RWPE1 (cell line): ENCODE data around the gene GDNF.

Experiments used
- CTCF ChIA-PET: fragments of 350-600 bp; sonication (Branson Sonifier 250); formaldehyde crosslinking; extraction: SDS; loops from one replicate; lab custom pipeline; 2021; lab: Yijun Ruan, JAX
- POLR2A ChIA-PET: fragments of 400-600 bp; formaldehyde crosslinking; extraction: SDS; loops from one replicate; lab custom pipeline; 2020; ENCODE audit warnings: antibody characterized with exemption; ENCODE audit not compliant: low non-redundant PET; lab: Yijun Ruan, JAX
- DNase-seq: peaks from one replicate; pipeline ENCODE4 v3.0.0; 2012; ENCODE audit warnings: low spot score
- H3K27ac ChIP-seq: fragments of 450-650 bp; 2 replicates; pipeline ENCODE4 v1.5.1; 2017
- TF ChIP-seq, protein P1 (sequence below): fragments of 450-650 bp; conservative IDR thresholded peaks from 2 replicates; pipeline ENCODE4 v1.5.1; 2017; ENCODE audit warnings: low read depth, mild to moderate bottlenecking

The GDNF gene

GRCh38 chr5:37773809-37774208 lies 66.0 kb downstream of the GDNF start:
- DNase-seq, result no peak
- no peak overlapping the region for H3K27ac ChIP-seq
- ChIA-PET CTCF (no interaction called here), POLR2A (no interaction called here)
- TF ChIP-seq, protein P1, sequence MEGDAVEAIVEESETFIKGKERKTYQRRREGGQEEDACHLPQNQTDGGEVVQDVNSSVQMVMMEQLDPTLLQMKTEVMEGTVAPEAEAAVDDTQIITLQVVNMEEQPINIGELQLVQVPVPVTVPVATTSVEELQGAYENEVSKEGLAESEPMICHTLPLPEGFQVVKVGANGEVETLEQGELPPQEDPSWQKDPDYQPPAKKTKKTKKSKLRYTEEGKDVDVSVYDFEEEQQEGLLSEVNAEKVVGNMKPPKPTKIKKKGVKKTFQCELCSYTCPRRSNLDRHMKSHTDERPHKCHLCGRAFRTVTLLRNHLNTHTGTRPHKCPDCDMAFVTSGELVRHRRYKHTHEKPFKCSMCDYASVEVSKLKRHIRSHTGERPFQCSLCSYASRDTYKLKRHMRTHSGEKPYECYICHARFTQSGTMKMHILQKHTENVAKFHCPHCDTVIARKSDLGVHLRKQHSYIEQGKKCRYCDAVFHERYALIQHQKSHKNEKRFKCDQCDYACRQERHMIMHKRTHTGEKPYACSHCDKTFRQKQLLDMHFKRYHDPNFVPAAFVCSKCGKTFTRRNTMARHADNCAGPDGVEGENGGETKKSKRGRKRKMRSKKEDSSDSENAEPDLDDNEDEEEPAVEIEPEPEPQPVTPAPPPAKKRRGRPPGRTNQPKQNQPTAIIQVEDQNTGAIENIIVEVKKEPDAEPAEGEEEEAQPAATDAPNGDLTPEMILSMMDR, result no peak

GRCh38 chr5:37772255-37772654 lies 67.6 kb downstream of the GDNF start:
- POLR2A ChIA-PET, result no interaction called here
- TF ChIP-seq, protein P1, result no peak
- CTCF ChIA-PET, result interaction anchor here (0.7 kb wide), 1 partner anchor 355 kb away, joined by 5 read pairs; no protein-coding TSS in a partner anchor
- DNase-seq, result no peak
- H3K27ac ChIP-seq, result no peak overlapping the region

DNA sequence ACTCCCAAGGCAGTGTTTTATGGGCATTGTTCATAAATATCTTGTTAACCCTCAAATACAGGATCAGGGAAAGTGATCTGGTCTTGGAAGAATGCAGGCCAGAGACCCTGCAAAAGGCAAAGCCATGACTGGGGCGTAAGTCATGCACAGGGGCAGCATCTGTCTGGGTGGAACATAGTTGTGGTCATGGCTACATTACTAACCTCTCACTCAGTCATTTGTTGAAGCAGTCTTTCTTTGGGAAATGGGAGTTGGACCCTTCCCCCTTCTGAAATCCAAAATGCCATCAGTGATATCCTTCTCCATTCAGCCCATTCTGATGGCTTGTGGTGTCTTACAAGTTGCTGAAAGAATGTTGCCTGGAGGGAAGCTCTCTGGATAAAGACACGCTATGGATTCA lies 68.1 kb downstream of the GDNF start:
- peak; percentile 58 for DNase-seq
- ChIA-PET POLR2A (no interaction called here), CTCF (interaction anchor here (0.7 kb wide), 1 partner anchor 354 kb away, joined by 5 read pairs; no protein-coding TSS in a partner anchor)
- TF ChIP-seq, protein P1, result no peak
- H3K27ac ChIP-seq, result no peak overlapping the region

GRCh38 chr5:37771203-37771611 lies 68.6 kb downstream of the GDNF start:
- H3K27ac ChIP-seq, result no peak overlapping the region
- DNase-seq, result no peak
- TF ChIP-seq, protein P1, result no peak
- ChIA-PET CTCF (no interaction called here), POLR2A (no interaction called here)

DNA sequence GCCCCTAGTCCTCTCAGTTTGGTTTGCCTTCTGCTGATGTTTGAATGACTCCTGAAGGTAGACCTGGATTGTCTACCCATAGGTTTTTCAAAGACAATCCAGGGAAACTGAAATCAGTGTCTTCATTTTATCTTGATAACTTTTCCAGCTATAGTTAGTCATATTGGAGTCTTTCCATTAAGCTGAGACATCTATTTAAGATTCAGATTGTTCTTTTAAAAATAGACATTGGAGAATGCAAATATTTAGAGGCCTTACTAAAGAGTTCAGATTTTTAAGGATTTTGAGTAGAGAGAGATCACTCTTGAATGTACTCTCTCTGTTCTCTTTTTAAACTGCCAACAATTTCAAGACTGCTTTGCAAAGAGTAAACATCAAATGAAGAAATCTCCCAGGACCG lies 69.1 kb downstream of the GDNF start:
- DNase-seq, result no peak
- ChIA-PET CTCF (interaction anchor here (1.4 kb wide), 1 partner anchor 358 kb away, joined by 4 read pairs; no protein-coding TSS in a partner anchor), POLR2A (no interaction called here)
- no peak overlapping the region for H3K27ac ChIP-seq
- TF ChIP-seq, protein P1, result no peak

DNA sequence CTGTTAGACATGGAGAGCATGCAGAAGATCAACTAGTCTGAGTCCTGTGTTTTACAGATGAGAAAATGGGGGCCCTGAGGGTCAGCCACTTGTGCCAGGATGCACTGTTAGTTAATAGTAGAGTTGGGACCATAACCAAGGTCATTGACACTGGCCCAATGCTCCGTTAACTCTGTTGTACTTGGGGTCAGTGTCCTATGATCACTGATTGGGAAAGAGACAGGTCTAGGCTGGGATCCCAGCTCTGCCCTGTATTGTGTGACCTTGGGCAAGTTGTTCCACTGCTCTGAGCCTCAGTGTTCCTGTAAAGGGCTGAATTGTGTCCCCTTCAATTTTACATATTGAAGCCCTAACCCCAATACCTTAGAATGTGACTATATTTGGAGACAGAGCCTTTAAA lies 70.0 kb downstream of the GDNF start:
- ChIA-PET CTCF (interaction anchor here (0.6 to 1.4 kb wide), 2 partner anchors 357 to 1034 kb away, joined by 4 to 5 read pairs; no protein-coding TSS in a partner anchor), POLR2A (no interaction called here)
- H3K27ac ChIP-seq, result no peak overlapping the region
- DNase-seq, result no peak
- TF ChIP-seq, protein P1, result no peak

DNA sequence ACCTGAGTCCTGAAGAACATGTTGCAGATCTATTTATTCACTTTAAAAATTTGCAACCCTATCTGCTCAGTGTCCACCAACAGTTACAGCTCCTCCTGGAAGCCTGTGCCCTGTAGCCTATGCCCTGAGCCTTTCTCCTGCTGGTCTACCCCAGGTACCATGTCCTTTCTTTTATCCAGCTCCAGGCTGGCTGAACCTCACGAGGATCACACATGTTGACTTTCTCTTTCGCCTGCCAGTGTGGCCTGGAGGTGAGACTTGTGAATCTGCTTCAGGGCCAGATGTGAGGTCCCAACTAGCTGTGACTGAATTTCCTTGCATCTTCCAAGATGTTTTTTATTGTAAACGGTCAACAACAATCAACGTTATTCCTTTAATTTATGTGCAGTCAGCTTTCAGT lies 70.7 kb downstream of the GDNF start:
- CTCF ChIA-PET, result no interaction called here
- POLR2A ChIA-PET, result no interaction called here
- TF ChIP-seq, protein P1, result no peak
- H3K27ac ChIP-seq, result no peak overlapping the region
- DNase-seq, result no peak
